Common myeloid progenitor, CD34-positive (primary cell): ENCODE data around the gene SEC24C.
A peak's percentile ranks its signal among the peaks of the same experiment; 100 is the strongest.
"Not testable (repeated sequence)": the region's sequence is repeated elsewhere in the genome, so short reads cannot be mapped to it uniquely, and the experiment has no call there.

ENCODE experiments used
- CTCF ChIA-PET: fragments of 350-600 bp; sonication (Branson Sonifier 250); formaldehyde crosslinking; loops from one replicate; lab custom pipeline; 2021; ENCODE audit warnings: antibody characterized with exemption; lab: Charles Lee
- POLR2A ChIA-PET: fragments of 350-600 bp; sonication (Branson Sonifier 250); formaldehyde crosslinking; loops from one replicate; lab custom pipeline; 2021; ENCODE audit warnings: antibody characterized with exemption; lab: Charles Lee
- DNase-seq, 3 donors: peaks; one replicate each; pipeline versions ENCODE4 v3.0.0 to v3.0.0-alpha.2; 2013
- H3K27ac ChIP-seq, 2 experiments: 1 replicate in 1 of 2; 2 replicates in 1 of 2; pipeline ENCODE4 v1.7.0; 2013; ENCODE audit warnings: inconsistent platforms in 2 of 2, low read length in 2 of 2, mild to moderate bottlenecking in 2 of 2, low read depth in 1 of 2, moderate library complexity in 1 of 2; ENCODE audit not compliant: severe bottlenecking in 2 of 2, insufficient read depth in 1 of 2, poor library complexity in 1 of 2
- H3K27me3 ChIP-seq, 5 experiments: replicated peaks in 2 of 5; 1 replicate in 3 of 5; 2 replicates in 2 of 5; pipeline versions ENCODE4 v1.6.1 to v1.7.0; 2013; ENCODE audit warnings: low read length in 4 of 5, mild to moderate bottlenecking in 2 of 5, moderate library complexity in 2 of 5, inconsistent platforms in 1 of 5; ENCODE audit not compliant: insufficient read depth in 5 of 5, control insufficient read depth in 4 of 5
- H3K36me3 ChIP-seq, 4 experiments: 1 replicate in 2 of 4; 2 replicates in 2 of 4; pipeline versions ENCODE4 v1.6.1 to v1.7.0; 2013; ENCODE audit warnings: low read length in 3 of 4, control low read depth in 1 of 4, mild to moderate bottlenecking in 1 of 4; ENCODE audit not compliant: control insufficient read depth in 4 of 4, insufficient read depth in 4 of 4
- H3K4me1 ChIP-seq, 4 experiments: 1 replicate in 3 of 4; 2 replicates in 1 of 4; pipeline versions ENCODE4 v1.6.1 to v1.7.1; 2013; ENCODE audit warnings: low read length in 3 of 4, mild to moderate bottlenecking in 3 of 4, control low read depth in 1 of 4, inconsistent platforms in 1 of 4, moderate library complexity in 1 of 4; ENCODE audit not compliant: control insufficient read depth in 4 of 4, insufficient read depth in 4 of 4; ENCODE audit errors: control extremely low read depth in 1 of 4
- H3K4me3 ChIP-seq, 7 experiments: 1 replicate in 4 of 7; 2 replicates in 3 of 7; pipeline versions ENCODE4 v1.5.1 to v1.7.0; 2013; ENCODE audit warnings: mild to moderate bottlenecking in 7 of 7, low read length in 6 of 7, moderate library complexity in 6 of 7, inconsistent platforms in 2 of 7, low read depth in 2 of 7, control low read depth in 1 of 7; ENCODE audit not compliant: insufficient read depth in 4 of 7, control insufficient read depth in 1 of 7; ENCODE audit errors: extremely low read depth in 1 of 7
- H3K9me3 ChIP-seq, 5 experiments: 1 replicate in 4 of 5; 2 replicates in 1 of 5; pipeline versions ENCODE4 v1.6.1 to v1.7.1; 2013; ENCODE audit warnings: low read length in 4 of 5, mild to moderate bottlenecking in 2 of 5, inconsistent platforms in 1 of 5, low read depth in 1 of 5, moderate library complexity in 1 of 5; ENCODE audit not compliant: control insufficient read depth in 4 of 5, insufficient read depth in 2 of 5; ENCODE audit errors: control extremely low read depth in 1 of 5
- WGBS: methylation state at CpG from one replicate; pipeline ENCODE4 v1.1.5; 2013; ENCODE audit not compliant: insufficient coverage; 5-methylcytosine and 5-hydroxymethylcytosine counted together

Gene SEC24C

GRCh38 chr10:73717556-73717955 lies 26.6 kb upstream of the SEC24C start:
- Histone ChIP-seq H3K9me3 (no peaks in the 10 kb centered on the region), H3K4me3 (peak overlapping the region in 2 of 7 experiments; percentile 14 to 37), H3K27me3 (no peaks in the 10 kb centered on the region), H3K27ac (peak overlapping the region; percentile 62 to 77), H3K36me3 (peaks cover 3 to 44% (median 16%) of the 10 kb centered on the region in 4 experiments), H3K4me1 (peaks cover 3 to 11% (median 4%) of the 10 kb centered on the region in 4 experiments)
- ChIA-PET CTCF (interaction anchor here (0.9 to 1.0 kb wide), 2 partner anchors 74 to 188 kb away, joined by 3 to 4 read pairs; no protein-coding TSS in a partner anchor), POLR2A (interaction anchor here (0.7 kb wide), 1 partner anchor 222 kb away, joined by 3 read pairs; the partner anchor contains the start of gene PPP3CB)
- 3% methylated on average over 5 of the region's 5 CpGs for WGBS
- peak; percentile 34 to 75 (median 71) for DNase-seq

- H3K27me3 ChIP-seq, POLR2A ChIA-PET, H3K4me3 ChIP-seq, H3K27ac ChIP-seq, DNase-seq, H3K9me3 ChIP-seq: not testable (repeated sequence)
- no CpG with 5 or more reads among the region's 4 CpGs for WGBS
- Histone ChIP-seq H3K4me1 (peaks cover 3 to 11% (median 4%) of the 10 kb centered on the region in 4 experiments), H3K36me3 (peaks cover 9 to 45% (median 22%) of the 10 kb centered on the region in 4 experiments)
- CTCF ChIA-PET: interaction anchor here (1.4 kb wide), 1 partner anchor 7 kb away, joined by 5 read pairs; no protein-coding TSS in a partner anchor
Observed at GRCh38 chr10:73720561-73720960, 23.6 kb upstream of the SEC24C start.

- ChIA-PET POLR2A (no interaction called here), CTCF (interaction anchor here (1.0 to 1.2 kb wide), 2 partner anchors 50 to 203 kb away, joined by 3 read pairs; no protein-coding TSS in a partner anchor)
- Histone ChIP-seq H3K36me3 (peaks cover 6 to 52% (median 21%) of the 10 kb centered on the region in 4 experiments), H3K9me3 (no peaks in the 10 kb centered on the region), H3K4me3 (no peak overlapping the region), H3K4me1 (no peaks in the 10 kb centered on the region), H3K27me3 (no peaks in the 10 kb centered on the region), H3K27ac (no peak overlapping the region)
- WGBS: no CpG with 5 or more reads among the region's 4 CpGs
- DNase-seq: no peak
Observed at GRCh38 chr10:73723516-73723915, 20.7 kb upstream of the SEC24C start.

GRCh38 chr10:73729781-73730152 lies 14.4 kb upstream of the SEC24C start:
- CTCF ChIA-PET: interaction anchor here (1.0 to 2.3 kb wide), 2 partner anchors 14 to 54 kb away, joined by 4 to 9 read pairs; partner anchors contain the start of gene SEC24C
- H3K4me1 ChIP-seq: peaks cover 4 to 13% (median 8%) of the 10 kb centered on the region in 4 experiments
- POLR2A ChIA-PET: interaction anchor here (0.6 to 3.1 kb wide), 2 partner anchors 14 to 79 kb away, joined by 3 to 16 read pairs; partner anchors contain the start of gene SEC24C
- WGBS: 0% methylated on average over 6 of the region's 9 CpGs
- peak overlapping the region; percentile 85 to 88 for H3K27ac ChIP-seq
- DNase-seq: peak; percentile 25 to 81 (median 45)
- not testable (repeated sequence) for H3K27me3 ChIP-seq, H3K9me3 ChIP-seq
- H3K36me3 ChIP-seq: peaks cover 0 to 42% (median 13%) of the 10 kb centered on the region in 4 experiments
- peak overlapping the region; percentile 87 to 97 (median 95) for H3K4me3 ChIP-seq

GRCh38 chr10:73730153-73730906 lies 13.8 kb upstream of the SEC24C start:
- Histone ChIP-seq H3K27ac (peak overlapping the region; percentile 85 to 88), H3K4me1 (peaks cover 4 to 13% (median 8%) of the 10 kb centered on the region in 4 experiments), H3K36me3 (peaks cover 0 to 43% (median 12%) of the 10 kb centered on the region in 4 experiments), H3K9me3 (no peaks in the 10 kb centered on the region), H3K4me3 (peak overlapping the region; percentile 87 to 97 (median 95)), H3K27me3 (no peaks in the 10 kb centered on the region)
- DNase-seq: peak; percentile 89 to 95 (median 94)
- ChIA-PET POLR2A (interaction anchor here (0.6 to 3.1 kb wide), 2 partner anchors 14 to 79 kb away, joined by 3 to 16 read pairs; partner anchors contain the start of gene SEC24C), CTCF (interaction anchor here (1.0 to 2.3 kb wide), 4 partner anchors 13 to 84 kb away, joined by 3 to 9 read pairs (median 4); partner anchors contain the start of gene SEC24C)
- 0% methylated on average over 51 of the region's 58 CpGs for WGBS

- Histone ChIP-seq H3K27me3 (no peaks in the 10 kb centered on the region), H3K4me1 (peaks cover 4 to 13% (median 8%) of the 10 kb centered on the region in 4 experiments), H3K36me3 (peaks cover 0 to 33% (median 9%) of the 10 kb centered on the region in 4 experiments), H3K4me3 (peak overlapping the region in 1 of 7 experiments; percentile 95), H3K27ac (peak overlapping the region in 1 of 2 experiments; percentile 88), H3K9me3 (no peaks in the 10 kb centered on the region)
- DNase-seq: no peak
- POLR2A ChIA-PET: interaction anchor here (3.1 kb wide), 1 partner anchor 12 kb away, joined by 16 read pairs; the partner anchor contains the start of gene SEC24C
- WGBS: 98% methylated on average over 36 of the region's 42 CpGs
- CTCF ChIA-PET: interaction anchor here (1.1 to 2.3 kb wide), 4 partner anchors 12 to 85 kb away, joined by 3 to 9 read pairs (median 3); partner anchors contain the start of gene SEC24C
Observed at GRCh38 chr10:73731588-73732375, 12.4 kb upstream of the SEC24C start.
